ENCODE measurements around the gene NDUFC1. TPM values are rescaled to one million over a fixed set of nuclear protein-coding genes. Genes with fewer than 3 reads are reported as not detected.
"Not testable (repeated sequence)": the region's sequence is repeated elsewhere in the genome, so short reads cannot be mapped to it uniquely, and the experiment has no call there.

Gene NDUFC1
- total RNA-seq, 1 donor from 2014 or later: 39.1 TPM

DNA sequence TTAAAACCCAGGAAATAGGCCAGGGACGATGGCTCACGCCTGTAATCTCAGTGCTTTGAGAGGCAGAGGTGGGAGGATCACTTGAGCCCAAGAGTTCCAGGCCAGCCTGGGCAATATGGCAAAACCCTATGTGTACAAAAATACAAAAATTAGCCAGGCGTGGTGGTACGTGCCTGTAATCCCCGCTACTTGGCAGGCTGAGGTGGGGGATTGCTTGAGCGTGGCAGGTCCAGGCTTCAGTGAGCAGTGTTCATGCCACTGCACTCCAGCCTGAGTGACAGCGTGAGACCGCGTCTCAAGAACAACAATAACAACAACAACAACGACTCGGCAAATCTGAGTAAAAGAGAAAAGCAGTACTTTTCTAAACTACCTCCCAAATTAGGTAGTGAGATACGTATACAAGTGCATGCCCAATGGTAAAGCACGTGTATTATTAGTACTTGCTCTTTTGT is 13.0 kb upstream of the NDUFC1 start:
- Mint-ChIP-seq H3K4me3 (no peak overlapping the region), H3K36me3 (peaks cover 16% of the 10 kb centered on the region), H3K27me3 (ENCODE audit: low read depth) (no peaks in the 10 kb centered on the region), H3K4me1 (peaks cover 15% of the 10 kb centered on the region), H3K27ac (no peak overlapping the region), H3K9me3 (peaks cover 16% of the 10 kb centered on the region)
- DNase-seq (ENCODE audit: low spot score in 2 of 2, unreplicated experiment in 2 of 2): no peak
- TF ChIP-seq, protein P1, sequence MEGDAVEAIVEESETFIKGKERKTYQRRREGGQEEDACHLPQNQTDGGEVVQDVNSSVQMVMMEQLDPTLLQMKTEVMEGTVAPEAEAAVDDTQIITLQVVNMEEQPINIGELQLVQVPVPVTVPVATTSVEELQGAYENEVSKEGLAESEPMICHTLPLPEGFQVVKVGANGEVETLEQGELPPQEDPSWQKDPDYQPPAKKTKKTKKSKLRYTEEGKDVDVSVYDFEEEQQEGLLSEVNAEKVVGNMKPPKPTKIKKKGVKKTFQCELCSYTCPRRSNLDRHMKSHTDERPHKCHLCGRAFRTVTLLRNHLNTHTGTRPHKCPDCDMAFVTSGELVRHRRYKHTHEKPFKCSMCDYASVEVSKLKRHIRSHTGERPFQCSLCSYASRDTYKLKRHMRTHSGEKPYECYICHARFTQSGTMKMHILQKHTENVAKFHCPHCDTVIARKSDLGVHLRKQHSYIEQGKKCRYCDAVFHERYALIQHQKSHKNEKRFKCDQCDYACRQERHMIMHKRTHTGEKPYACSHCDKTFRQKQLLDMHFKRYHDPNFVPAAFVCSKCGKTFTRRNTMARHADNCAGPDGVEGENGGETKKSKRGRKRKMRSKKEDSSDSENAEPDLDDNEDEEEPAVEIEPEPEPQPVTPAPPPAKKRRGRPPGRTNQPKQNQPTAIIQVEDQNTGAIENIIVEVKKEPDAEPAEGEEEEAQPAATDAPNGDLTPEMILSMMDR (IDR thresholded peaks at IDR 0.05; ENCODE audit: unreplicated experiment): no peak

DNA sequence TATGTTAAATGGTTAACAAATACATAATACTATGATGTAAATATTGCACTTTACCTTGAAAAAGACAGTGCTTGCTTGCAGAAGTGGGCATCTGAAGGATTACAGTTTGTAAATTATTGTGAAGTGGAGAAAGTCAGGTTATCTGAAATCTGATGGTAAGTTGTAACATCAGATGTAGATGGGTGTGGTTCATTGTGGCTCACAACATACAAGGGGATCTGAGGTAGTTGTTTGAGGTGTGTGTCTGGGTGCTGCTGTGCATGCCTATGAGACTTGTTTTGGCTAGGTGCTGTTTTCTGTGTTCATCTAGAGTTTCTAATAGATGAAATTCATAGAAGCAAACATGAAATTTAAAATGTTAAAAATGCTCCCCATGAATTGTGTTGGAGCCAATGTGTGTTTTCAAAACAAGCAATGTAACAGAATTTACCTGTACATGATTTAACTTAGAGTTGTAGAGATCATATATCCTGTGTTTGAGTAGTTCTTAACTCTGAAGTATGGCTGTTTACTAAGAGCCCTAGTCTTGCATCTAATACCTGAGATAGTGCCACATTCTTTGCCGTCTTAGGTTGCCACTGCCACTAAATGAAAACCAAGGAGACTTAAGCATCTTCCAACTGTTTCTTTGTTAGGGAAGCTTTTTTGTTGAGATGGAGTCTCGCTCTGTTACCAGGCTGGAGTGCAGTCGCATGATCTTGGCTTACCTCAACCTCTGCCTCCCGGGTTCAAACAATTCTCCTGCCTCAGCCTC is 11.9 kb upstream of the NDUFC1 start:
- H3K4me1 Mint-ChIP-seq: peaks cover 9% of the 10 kb centered on the region
- no peak for DNase-seq (ENCODE audit: low spot score in 2 of 2, unreplicated experiment in 2 of 2)
- TF ChIP-seq, protein P1 (IDR thresholded peaks at IDR 0.05; ENCODE audit: unreplicated experiment): no peak
- no peak overlapping the region for H3K27ac Mint-ChIP-seq
- no peaks in the 10 kb centered on the region for H3K27me3 Mint-ChIP-seq (ENCODE audit: low read depth)
- peaks cover 12% of the 10 kb centered on the region for H3K36me3 Mint-ChIP-seq
- H3K4me3 Mint-ChIP-seq: no peak overlapping the region
- H3K9me3 Mint-ChIP-seq: peaks cover 10% of the 10 kb centered on the region

DNA sequence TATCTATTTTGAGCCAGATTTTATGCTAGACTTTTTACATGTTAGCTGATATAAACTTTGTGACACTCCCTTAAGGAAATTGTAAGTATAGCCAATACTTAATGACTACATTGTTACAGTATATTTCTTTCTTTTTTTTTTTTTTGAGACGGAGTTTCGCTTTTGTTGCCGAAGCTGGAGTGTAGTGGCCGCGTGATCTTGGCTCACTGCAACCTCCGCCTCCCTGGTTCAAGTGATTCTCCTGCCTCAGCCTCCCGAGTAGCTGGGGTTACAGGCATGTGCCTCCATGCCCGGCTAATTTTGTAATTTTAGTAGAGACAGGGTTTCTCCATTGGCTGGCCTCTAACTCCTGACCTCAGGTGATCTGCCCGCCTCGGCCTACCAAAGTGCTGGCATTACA is 11.1 kb upstream of the NDUFC1 start:
- peaks cover 12% of the 10 kb centered on the region for H3K36me3 Mint-ChIP-seq
- H3K4me3 Mint-ChIP-seq; H3K27me3 Mint-ChIP-seq (ENCODE audit: low read depth); H3K4me1 Mint-ChIP-seq; DNase-seq (ENCODE audit: low spot score in 2 of 2, unreplicated experiment in 2 of 2): not testable (repeated sequence)
- peak overlapping the region; percentile 61 for H3K27ac Mint-ChIP-seq
- peaks cover 10% of the 10 kb centered on the region for H3K9me3 Mint-ChIP-seq

DNA sequence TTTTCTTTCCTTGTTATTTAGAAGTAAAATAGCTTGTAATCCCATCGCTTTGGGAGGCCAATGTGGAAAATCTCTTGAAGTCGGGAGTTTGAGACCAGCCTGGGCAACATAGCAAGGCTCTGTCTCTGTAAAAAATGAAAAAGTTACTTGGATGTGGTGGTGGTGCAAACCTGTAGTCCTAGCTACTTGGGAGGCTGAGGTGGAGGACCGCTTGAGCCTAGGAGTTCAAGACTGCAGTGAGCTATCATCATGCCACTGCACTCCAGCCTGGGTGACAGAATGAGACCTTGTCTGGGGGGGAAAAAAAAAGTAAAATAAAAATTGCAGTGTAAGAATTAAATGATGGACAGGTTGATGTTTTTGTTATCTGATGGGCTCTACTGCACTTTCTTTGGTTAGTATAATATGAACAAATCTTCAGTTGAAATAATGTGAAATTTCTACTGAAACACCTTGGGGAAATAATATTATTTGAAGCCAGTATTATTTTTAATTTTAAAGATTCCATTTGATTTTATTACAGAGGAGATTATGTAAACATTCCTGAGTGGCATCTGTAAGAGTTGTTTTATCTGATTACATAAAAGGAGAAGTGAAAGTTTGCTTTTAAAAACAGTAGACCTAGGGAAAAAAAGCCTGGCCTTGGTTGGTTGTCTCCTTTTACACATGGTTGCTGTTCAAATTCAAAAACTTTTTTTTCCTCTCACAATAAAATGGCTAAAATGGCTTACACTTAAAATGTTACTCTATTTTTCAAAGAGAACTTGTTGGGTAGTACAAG is 10.5 kb upstream of the NDUFC1 start:
- peak overlapping the region; percentile 61 for H3K27ac Mint-ChIP-seq
- H3K36me3 Mint-ChIP-seq: peaks cover 12% of the 10 kb centered on the region
- peaks cover 9% of the 10 kb centered on the region for H3K4me1 Mint-ChIP-seq
- H3K27me3 Mint-ChIP-seq (ENCODE audit: low read depth): no peaks in the 10 kb centered on the region
- TF ChIP-seq, protein P1 (IDR thresholded peaks at IDR 0.05; ENCODE audit: unreplicated experiment): no peak
- DNase-seq (ENCODE audit: low spot score in 2 of 2, unreplicated experiment in 2 of 2): no peak
- H3K4me3 Mint-ChIP-seq: no peak overlapping the region
- peaks cover 10% of the 10 kb centered on the region for H3K9me3 Mint-ChIP-seq

DNA sequence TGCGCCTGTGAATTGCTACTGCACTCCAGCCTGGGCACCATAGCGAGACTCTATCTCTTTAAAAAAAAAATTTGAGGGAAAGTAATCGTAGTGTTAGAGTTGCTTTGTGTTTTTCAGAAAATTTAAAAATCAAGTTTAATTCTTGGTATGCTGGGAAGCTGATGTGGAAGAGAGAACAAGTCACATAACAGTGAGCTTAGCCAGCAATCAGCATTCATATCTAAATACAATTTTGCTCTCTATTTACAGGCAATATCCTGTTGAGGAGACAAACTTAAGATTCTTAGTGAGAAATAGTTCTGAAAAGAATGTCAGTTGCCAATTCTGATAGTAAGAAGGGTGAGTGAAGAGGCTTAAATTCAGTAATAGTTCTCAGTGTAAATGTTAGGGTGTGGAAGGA is 9.6 kb upstream of the NDUFC1 start:
- Mint-ChIP-seq H3K27ac (peak overlapping the region; percentile 2), H3K9me3 (peaks cover 10% of the 10 kb centered on the region), H3K4me1 (peaks cover 9% of the 10 kb centered on the region), H3K4me3 (no peak overlapping the region), H3K36me3 (peaks cover 10% of the 10 kb centered on the region), H3K27me3 (ENCODE audit: low read depth) (no peaks in the 10 kb centered on the region)
- TF ChIP-seq, protein P1 (IDR thresholded peaks at IDR 0.05; ENCODE audit: unreplicated experiment): no peak
- DNase-seq (ENCODE audit: low spot score in 2 of 2, unreplicated experiment in 2 of 2): no peak

DNA sequence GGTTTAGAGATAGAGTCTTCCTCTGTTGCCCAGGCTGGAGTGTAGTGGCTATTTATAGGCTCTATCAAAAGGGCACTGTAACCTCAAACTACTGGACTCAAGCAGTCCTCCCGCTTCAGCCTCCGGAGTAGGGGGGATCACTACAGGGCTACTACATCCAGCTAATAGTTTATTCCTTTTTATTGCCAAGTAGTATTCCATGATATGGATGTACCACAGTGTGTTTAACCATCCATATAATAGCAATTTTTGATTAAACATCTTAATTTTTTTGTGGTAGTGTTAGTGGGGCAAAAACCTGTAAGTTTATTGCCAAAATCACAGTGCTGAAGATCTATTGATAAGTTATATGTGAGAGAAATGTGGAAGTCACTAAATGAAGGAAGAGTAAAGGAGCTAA is 2.6 kb upstream of the NDUFC1 start:
- TF ChIP-seq, protein P1 (IDR thresholded peaks at IDR 0.05; ENCODE audit: unreplicated experiment): no peak
- no peak overlapping the region for H3K27ac Mint-ChIP-seq
- H3K4me3 Mint-ChIP-seq: no peak overlapping the region

More for the DNA sequence above, 2.6 kb upstream of the NDUFC1 start:
- DNase-seq (ENCODE audit: low spot score in 2 of 2, unreplicated experiment in 2 of 2): no peak
- Mint-ChIP-seq H3K9me3 (peaks cover 8% of the 10 kb centered on the region), H3K4me1 (peaks cover 24% of the 10 kb centered on the region), H3K27me3 (ENCODE audit: low read depth) (no peaks in the 10 kb centered on the region), H3K36me3 (peaks cover 18% of the 10 kb centered on the region)
